GM19035 (cell line): ENCODE results near the gene SERAC1.
"Not testable (repeated sequence)": the region's sequence is repeated elsewhere in the genome, so short reads cannot be mapped to it uniquely, and the experiment has no call there.

ENCODE experiments used
- ATAC-seq: cut with Tn5 transposase; IDR thresholded peaks from one replicate; pipeline ENCODE4 v1.9.1; 2021; ENCODE audit not compliant: unreplicated experiment

Gene SERAC1

GRCh38 chr6:158168040-158168289 is at the start of gene SERAC1:
Gene SERAC1, minus strand, starts transcription at chr6:158168262. Its CDS starts 9,899 bp downstream, at chr6:158158363.
- no peak for ATAC-seq

- peak; percentile 91 for ATAC-seq
Measured at GRCh38 chr6:158213925-158214674, 46.0 kb upstream of the SERAC1 start.

- no peak for ATAC-seq
Measured at GRCh38 chr6:158211273-158212055, 43.4 kb upstream of the SERAC1 start.

- ATAC-seq, result not testable (repeated sequence)
Measured at GRCh38 chr6:158209582-158210333, 41.7 kb upstream of the SERAC1 start.

- not testable (repeated sequence) for ATAC-seq
Measured at GRCh38 chr6:158208226-158209030, 40.4 kb upstream of the SERAC1 start.

GRCh38 chr6:158207422-158207788 is 39.3 kb upstream of the SERAC1 start:
- peak; percentile 88 for ATAC-seq

- peak; percentile 39 for ATAC-seq
Measured at GRCh38 chr6:158206740-158207421, 38.8 kb upstream of the SERAC1 start.

GRCh38 chr6:158205169-158205944 is 37.3 kb upstream of the SERAC1 start:
- ATAC-seq, result no peak

- no peak for ATAC-seq
Measured at GRCh38 chr6:158198461-158198860, 30.4 kb upstream of the SERAC1 start.

- ATAC-seq, result no peak
Measured at GRCh38 chr6:158194487-158195280, 26.6 kb upstream of the SERAC1 start.

- no peak for ATAC-seq
Measured at GRCh38 chr6:158191761-158192160, 23.7 kb upstream of the SERAC1 start.

- ATAC-seq, result no peak
Measured at GRCh38 chr6:158191032-158191431, 23.0 kb upstream of the SERAC1 start.

GRCh38 chr6:158188591-158188990 is 20.5 kb upstream of the SERAC1 start:
- ATAC-seq, result no peak

GRCh38 chr6:158185729-158186456 is 17.8 kb upstream of the SERAC1 start:
- ATAC-seq, result no peak

GRCh38 chr6:158184608-158185007 is 16.5 kb upstream of the SERAC1 start:
- no peak for ATAC-seq

GRCh38 chr6:158183174-158183972 is 15.3 kb upstream of the SERAC1 start:
- ATAC-seq, result not testable (repeated sequence)

- not testable (repeated sequence) for ATAC-seq
Measured at GRCh38 chr6:158177712-158178111, 9.7 kb upstream of the SERAC1 start.
